HG02678 (cell line): ENCODE results near the gene TTYH3.

Experiments used
- ATAC-seq: cut with Tn5 transposase; IDR thresholded peaks from one replicate; pipeline ENCODE4 v1.9.1; 2021; ENCODE audit warnings: mild to moderate bottlenecking, moderate library complexity; ENCODE audit not compliant: unreplicated experiment

TTYH3 gene

DNA sequence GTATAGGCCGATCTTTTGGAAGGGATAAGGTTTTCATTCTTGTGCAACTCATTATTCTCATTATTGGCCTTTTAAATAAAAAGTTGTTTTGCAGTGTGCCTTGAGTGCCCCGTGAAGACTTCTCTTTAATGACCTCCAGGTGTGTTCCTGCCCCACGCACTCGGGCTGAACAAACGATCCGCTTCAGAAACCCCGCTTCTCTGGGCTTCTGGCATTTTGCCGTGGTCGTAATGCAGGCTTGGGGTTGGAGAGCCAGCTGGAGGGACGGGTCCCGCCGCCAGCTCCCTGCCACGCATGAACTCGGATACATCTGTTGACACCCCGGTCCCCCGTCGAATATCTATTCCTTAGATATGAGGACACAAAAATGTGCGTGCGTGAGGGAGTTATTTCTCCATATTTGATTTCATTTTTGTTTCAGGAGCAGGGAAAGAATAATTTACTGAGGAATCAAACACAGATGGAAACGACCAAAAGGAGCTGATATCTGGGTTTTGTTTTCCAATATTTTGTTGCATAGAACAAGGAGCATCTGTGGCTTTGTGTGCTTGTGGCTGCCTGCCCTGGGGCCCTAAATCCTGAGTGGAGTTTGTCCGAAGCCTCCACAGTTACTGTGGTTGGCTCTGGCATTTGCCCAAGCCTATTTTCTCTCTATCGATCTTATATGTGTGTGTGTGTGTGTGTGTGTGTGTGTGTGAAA is 17.0 kb upstream of the TTYH3 start:
- ATAC-seq, result no peak

DNA sequence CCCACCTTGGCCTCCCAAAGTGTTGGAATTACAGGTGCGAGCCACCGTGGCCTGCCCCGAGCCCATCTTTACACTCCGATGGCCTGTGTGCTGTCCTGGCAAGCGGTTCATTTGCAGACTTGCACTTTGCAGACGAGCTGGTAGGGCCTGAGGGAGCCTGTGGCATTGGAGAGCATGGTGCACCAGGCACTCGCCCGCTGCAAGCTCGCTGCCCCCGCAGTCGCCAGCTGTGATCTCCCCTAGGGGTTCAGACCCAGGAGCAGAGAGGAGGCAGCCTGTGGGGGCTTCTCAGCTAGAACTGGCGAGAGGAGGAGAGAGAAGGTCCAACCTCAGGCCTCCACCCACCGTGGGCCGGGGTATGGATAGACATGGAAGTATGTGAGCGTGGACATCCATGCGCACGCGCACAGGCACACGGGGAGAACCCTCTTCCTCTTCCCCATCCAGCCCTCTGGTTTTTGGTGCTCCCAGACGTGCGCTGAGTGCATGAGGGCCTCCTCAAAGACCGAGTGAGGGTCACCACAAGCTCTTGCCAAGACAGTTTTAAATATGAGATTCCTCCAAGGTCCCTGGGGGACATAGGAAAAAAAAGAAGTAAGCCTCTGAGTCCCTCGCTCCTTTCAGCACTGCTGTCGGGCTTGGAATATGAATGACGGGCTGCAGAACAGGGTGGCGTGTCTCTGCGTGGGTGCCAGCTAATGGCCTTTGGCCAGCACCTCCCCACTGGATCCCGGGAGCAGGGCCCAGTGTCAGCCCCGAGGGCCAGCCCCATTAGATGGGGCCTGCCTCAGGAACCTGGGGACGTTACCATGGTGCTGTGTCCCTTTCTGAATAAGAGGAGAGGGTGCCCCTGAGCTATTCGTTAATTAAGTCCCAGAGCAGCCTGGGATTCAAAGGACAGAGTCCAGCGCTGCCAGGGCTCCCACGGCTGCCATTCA is 15.1 kb upstream of the TTYH3 start:
- ATAC-seq, result no peak

DNA sequence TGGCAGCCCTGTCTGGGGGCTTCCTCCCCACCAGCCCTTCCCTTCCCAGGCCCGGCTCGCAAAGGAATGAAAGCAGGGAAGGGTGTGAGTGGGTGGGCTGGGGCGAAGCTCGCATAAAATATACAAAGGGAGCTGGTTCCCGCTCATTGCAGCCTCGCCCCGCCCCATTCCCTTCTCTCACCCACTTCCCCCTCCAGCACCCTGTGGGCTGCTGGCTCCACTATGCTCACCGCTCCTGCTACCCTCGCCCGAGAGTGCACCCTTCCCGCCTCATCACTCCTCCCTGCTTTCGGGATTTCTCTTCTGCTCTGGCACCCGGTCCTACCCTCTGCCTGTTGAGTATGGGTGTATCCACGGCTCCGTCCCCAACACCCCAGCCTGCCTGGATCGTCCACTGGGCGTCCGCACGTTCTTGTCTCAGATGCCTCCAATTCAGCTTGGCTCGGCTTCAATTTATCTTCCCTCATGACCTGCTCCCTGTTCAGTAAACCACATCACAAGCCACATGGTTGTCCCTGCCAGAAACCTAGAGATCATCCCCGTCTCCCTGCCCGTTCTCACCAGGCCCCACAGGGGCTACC is 14.4 kb upstream of the TTYH3 start:
- ATAC-seq, result no peak

DNA sequence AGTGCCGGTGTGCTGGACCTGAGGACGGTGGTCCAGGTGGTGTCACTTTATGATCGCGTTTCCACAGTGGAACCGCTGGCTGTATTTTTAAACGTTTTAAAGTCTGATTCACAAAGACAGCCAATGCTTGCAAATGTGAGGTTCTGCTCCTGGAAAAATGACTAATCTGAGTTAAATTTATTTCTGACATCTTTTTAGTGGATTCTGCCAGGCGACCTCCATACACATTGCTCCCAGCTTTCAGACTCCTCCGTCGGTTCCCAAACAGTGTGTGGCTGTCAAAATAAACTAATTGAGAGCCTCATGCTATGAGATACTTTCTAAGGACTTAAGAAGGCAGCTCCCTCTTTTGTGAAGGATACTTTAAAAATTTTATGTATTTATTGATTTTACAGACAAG is 12.7 kb upstream of the TTYH3 start:
- ATAC-seq, result no peak

DNA sequence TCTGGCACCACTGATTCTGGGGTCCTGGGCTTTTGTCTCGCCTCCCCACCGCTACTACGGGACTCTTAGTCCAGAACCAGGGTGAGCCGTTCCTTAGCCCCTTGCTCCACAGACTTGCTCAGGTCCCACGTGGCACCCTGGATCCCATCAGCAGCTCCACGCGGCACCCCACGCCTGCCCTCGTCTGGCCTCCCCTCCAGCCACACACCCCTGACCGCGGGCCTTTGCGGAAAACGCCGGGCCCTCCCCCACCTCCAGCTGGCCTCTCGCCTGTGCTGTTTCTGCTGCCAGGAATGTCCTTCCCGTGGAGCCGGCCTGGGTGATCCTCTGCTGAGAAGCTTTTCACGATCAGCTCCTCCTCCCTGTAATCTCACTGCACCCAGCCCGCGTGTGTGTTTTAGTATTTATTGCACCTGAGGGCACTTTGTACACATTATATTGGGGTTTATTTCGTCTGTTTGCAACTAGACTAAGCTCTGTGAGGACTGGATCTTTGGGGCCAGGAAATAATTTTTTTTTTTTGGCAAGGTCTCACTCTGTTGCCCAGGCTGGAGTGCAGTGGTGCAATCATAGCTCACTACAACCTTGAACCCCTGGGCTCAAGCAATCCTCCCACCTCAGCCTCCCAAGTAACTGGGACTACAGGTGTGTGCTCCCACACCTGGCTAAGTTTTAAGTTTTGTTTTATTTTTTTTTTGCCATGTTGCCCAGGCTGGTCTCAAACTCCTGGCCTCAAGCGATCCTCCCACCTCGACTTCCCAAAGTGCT is 10.5 kb upstream of the TTYH3 start:
- ATAC-seq, result no peak

DNA sequence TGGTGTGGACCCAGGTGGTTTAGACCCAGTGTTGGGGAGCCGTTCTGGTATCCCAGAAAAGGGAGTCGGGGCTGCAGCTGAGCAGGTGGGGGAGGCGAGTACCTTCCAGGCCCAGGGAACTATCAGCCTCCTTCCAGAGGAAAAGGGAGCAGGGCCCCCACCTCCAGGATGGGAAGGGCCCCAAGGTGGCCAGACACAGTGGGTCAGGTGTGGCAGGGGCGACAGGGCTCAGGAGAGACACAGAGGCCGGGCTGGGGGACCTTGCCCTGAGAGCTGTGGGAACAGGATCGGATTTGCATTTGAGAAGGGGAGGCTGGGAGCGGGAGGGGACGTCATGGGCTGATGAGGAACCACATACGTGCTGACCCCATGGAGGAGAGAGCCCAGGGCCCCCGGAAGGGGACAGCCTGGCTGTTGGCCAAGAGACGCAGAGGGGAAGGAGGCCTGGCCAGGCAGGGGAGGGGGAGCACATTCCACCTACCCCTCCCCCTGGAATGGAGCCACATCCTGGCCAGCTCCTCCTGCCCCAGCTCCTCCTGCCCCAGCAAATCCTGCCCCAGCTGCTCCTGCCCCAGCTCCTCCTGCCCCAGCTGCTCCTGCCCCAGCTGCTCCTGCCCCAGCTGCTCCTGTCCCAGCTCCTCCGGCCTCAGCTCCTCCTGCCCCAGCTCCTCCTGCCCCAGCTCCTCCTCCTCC is 9.7 kb upstream of the TTYH3 start:
- ATAC-seq, result no peak

DNA sequence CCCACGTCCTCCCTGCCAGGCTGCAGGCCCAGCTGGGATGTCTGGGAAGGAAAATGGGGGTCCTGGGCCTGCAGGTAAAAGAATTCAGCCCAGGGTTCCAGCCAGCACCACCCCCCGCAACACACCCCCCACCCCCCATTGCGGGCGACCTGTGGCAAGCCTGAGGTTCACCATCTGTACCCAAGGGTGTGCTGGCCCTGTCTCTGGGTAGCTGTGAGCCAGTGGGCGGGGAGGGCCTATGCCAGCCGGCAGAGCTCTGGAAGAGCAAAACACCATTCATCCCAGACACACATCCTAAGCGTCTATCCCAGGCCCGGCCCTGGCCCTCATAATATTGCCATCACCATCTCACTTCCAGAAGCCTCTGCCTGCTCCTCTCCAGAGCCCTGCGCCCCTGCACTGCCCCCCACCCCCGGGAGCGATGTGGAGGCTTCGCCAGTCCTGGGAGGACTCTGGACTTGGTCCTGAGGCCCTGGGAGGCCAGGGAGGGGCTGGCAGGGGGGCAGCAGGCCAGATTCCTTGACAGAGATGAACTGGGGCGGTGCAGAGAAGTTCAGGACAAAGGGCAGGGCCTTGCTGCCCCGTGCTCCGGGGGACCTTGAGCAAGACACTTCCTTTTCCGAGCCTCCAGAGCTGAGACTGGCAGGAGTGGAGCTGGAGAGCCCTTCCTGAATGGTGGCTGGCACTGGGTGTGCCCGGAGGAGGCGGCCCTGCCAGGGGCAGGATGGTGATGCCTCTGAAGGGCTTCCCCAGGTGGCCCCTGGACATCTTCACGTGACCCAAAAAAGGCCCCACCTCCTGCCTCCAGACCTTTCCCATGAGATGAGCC is 8.7 kb upstream of the TTYH3 start:
- ATAC-seq, result no peak

DNA sequence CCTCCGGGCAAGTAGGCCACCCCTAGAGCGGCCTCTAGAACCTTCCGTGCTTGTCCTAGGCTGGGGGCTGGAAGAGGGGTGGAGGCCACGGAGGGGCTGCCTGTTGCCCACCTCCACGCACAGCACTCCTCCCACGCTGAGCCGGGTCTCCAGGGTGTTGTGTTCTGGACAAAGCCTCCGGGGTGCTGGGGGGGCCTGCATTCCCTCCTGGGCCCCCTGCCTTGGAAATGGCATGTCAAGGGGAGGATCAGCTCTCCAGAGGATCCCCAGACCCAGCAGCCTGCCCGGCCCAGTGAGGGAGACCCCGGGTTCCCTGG is 8.1 kb upstream of the TTYH3 start:
- ATAC-seq, result no peak

DNA sequence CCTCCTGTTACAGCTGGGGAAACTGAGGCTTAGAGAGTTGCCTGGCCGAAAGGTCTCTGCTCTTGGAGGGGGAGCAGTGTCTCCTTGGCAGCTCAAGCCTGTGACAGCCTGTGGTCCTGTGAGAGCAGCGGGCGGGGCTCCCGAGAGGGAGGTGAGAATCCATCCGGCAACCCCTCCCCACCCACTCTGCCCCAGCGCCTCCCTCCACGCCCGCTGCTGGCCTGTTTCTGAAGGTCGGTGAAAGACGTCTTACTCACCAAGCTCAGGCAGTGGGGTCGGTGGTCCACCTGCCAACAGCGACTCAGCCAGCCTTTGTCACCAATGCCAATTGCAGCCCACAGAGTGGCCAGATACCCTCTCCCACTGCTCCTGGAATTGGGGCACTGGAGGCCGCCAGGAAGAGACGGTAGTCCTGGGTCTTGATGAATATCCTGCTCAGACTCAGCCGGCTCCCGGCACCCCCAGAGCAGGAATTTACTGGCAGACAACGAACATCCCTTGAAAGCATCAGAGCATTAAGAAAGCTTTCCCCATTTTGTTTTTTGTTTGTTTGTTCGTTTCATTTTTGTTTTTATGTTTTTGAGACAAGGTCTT is 7.4 kb upstream of the TTYH3 start:
- ATAC-seq, result no peak

DNA sequence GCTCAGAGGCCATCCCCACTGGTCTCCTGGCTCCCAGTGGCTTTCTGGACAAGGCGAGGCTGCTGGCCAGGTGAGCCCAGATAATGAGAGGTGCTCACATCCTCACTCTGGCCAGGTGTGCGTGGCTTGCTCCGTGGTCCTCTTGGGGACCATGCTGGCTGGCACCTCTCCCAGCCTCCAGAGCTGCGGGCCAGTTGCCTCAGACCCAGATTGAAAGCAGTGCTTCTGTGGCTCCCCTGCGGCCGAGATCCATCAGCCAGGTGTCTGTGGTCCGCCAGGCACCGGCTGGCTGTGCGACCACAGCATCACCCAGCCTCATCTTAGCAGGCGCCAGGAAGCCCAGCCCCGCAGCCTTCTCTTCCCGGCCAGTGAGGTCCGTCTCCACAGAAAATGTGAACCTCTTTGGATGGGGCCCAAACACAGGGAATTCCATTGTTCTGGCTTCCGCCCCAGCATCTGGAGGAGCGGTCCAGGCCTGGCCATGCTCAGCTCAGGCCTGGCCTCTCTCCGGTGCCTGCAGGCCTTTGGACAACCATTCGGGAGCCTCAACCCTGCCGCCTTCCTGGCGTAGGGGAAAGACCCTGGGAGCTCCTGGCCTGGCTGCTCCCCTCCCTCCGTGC is 5.2 kb upstream of the TTYH3 start:
- ATAC-seq, result no peak

DNA sequence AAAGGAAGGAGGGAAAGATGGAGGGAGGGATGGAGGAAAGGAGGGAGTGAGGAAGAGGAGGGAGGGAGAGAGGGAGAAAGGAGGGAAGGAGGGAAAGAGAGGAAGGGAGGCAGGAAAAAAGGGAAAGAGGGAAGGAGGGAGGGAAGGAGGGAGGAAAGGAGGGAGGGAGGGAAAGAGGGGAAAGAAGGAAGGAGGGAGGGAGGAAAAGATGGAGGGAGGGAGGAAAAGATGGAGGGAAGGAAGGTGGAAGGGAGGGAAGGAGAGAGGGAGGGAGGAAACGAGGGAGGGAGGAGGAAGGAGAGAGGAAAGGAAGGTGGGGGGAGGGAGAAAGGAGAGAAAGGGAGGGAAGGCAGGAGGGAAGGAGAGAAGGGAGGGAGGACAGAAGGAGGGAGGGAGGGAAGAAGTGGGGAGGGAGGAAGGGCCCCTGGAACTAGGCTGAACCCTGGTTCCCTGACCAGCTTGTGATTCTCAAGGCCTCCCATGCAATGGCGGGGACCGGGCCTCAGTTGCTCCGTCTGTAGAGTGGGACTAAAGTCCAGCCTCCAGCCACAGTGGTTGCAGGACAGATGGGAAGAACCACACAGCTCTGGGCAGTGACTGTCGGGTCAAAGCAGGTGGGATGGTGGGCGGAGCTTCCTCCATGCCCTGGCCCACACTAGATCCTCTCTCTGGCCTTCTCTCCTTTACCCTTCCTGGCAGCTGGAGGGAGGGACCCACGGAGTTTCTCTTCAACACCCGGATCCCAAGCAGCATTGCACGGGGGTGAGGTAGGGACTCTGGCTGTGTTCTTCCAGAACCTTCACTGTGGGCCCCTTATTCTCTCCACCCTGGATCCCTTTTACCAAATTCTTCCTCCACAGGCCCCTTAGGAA is 4.3 kb upstream of the TTYH3 start:
- no peak for ATAC-seq

DNA sequence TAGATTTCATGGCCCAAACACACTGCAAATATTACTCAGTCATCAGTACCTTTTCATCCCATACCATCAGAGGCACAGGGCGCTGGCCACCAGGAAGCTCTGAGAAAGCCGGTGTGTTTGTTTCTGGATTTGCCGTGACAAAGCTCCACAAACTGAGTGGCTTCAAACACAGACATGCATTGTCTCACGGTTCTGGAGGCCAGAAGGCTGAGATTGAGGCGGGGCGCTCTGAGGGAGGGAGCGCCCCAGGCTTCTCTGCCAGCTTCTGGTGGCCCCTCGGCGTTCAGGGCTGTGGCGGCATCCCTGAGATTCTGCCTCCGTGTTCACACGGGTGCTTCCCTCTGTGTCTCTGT is 3.7 kb upstream of the TTYH3 start:
- no peak for ATAC-seq

DNA sequence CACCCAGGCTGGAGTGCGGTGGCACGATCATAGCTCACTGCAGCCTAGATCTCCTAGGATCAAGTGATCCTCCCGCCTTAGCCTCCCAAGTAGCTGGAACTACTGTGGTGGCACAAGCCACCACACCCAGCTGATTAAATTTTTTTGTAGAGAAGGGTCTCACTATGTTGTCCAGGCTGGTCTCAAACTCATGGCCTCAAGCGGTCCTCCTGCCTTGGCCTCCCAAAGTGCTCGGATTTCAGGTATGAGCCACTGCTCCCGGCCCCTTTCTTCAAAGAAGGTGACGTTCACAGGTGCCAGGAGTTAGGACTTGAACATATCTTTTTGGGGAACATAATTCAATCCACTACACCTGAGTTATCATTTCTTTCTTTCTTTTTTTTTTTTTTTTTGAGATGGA is 2.9 kb upstream of the TTYH3 start:
- ATAC-seq, result no peak

DNA sequence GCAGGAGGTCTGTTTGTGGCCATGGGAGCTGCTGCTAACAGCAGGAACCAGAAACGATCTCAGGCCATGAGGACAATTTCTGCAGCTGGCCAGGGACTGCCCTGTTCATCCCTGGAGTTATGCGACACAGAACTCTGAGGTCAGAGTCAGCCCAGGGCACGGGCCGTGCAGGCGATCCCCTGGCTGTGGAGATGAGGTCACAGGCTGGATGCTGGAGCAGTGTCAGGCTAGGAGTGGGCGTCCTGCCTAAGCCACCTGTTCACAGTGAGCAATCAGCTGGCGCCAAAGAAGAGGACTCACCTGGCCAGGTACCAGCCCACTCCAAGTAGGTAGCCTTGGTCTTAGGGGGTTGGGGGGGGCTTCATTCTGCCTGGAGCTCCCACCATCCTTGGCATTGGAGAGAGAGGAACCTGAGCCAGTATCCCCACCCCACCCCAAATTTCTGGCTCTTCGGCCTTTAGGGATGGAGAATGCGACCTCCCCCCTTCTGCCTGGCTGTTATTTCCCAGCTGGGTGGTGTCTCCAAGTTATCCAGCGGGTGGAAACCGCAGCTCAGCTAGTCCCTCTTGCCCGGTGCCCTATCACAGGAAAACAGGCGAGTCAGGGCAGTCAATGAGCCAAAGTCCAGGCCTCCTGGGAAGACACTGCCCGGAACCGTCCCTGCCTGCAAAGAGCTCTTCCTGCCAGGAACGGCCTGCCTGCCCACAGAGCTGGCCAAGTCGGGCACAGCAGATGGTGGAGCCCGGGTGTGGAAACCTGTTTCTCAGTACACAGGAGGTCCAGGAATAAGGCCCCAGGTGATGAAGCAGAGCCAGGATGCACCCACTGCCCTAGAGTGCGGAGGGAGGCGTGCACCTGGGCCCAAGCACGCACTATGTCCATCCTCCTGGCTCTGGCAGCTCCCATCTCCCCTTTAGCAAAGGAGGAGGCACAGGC is 1.8 kb upstream of the TTYH3 start:
- ATAC-seq, result no peak

DNA sequence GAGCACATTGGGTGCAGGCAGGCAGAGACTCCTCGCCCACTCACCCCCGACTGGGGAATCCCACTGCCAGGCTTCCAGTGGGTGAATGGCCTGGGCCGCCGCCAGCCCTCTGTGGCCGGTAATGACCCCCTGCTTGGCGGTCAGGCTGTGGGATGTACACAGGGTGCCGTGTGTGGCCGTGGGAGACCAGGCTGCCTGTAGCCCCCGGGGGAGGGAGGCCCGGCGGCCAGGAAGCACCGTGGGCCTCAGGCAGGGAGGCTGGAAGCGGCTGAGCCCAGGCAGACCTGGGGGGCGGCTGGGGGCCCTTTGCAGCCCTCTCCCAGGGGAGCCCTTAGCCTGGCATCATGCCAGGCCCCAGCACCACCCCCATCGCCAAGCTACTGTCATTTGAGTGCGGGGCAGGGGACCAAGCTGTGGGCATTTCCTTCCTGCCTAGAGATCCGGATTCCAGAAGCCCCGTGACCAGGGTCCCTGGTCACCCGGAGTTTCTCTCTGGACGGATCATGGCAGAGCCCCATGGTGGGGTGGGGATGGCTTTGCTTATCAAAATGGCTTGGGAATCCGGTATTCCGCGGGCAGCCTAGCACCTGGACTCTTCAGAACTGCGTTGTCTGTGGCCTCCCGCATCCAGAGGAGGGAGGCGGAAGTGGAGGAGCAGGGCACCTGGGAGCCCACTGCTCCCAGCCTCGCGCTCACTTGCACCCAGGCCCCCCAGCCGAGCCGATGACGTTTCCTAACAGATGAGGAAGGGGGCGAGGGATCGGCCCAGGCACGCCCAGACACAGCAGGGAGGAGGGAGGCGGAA is 1.1 kb downstream of the TTYH3 start:
- ATAC-seq, result no peak

DNA sequence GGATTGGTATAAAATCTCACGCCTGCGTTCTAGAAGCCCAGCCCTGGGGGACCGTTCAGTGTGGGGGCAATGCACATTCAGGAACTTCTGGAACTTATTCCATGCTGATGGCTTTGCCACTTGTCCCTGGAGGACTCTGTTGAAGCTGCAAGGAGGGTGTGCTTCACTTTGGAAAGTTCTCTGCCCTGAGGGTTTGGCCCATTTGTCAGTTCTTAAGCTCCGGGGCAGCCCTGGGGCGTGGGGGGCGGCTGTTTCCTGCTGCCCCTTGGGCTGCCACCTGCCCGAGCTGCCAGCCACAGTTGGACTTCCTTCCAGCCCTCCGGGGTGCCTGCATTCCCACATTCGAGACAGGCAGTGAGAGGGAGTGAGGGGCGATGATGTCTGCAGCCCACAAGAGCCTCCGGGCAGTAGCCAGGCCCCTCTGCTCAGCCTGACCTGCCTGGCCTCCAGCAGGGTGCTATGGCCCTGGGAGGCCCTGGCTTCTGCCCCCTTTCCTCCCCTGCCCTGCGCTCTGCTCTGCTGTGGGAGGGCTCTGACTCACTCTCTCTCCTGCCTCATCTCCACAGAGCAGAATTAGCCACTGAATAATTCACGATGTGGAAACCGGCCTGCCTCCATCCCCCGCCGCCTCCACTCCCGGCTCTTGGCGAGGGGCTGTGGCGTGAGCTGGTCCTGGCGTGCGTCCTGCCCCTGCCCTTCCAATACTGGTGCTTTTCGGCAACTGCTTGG is 1.9 kb downstream of the TTYH3 start:
- ATAC-seq, result no peak
